GM23338 (cell line): Measurements from ENCODE around the gene KRT71. TPM values are rescaled to one million over a fixed set of nuclear protein-coding genes. Genes with fewer than 3 reads are reported as not detected.

Source experiments
- ATAC-seq: fragments of 200-7000 bp; cut with Tn5 transposase; 3 replicates; pipeline ENCODE4 v1.9.1; 2020
- DNase-seq: peaks from one replicate; pipeline ENCODE4 v3.0.0-alpha.2; 2015; ENCODE audit warnings: low spot score
- H2AFZ ChIP-seq: fragments of 200-600 bp; sonication (generic); 2 replicates; pipeline ENCODE4 v1.8.0; 2016; ENCODE audit warnings: antibody characterized with exemption, mild to moderate bottlenecking, moderate library complexity
- H3F3A ChIP-seq: fragments of 200-600 bp; sonication (generic); replicated peaks from 2 replicates; pipeline ENCODE4 v1.8.0; 2017; ENCODE audit warnings: antibody characterized with exemption, mixed run types, low read depth
- H3K27ac ChIP-seq: fragments of 200-600 bp; sonication (generic); 2 replicates; pipeline ENCODE4 v1.6.1; 2016; ENCODE audit warnings: low read depth
- H3K27me3 ChIP-seq: fragments of 200-600 bp; sonication (generic); 2 replicates; pipeline ENCODE4 v1.8.0; 2016; ENCODE audit warnings: mild to moderate bottlenecking, mixed run types, moderate library complexity; ENCODE audit not compliant: insufficient read depth
- H3K36me3 ChIP-seq: fragments of 200-600 bp; sonication (generic); 2 replicates; pipeline ENCODE4 v1.8.0; 2016; ENCODE audit warnings: mild to moderate bottlenecking; ENCODE audit not compliant: insufficient read depth
- H3K4me1 ChIP-seq: fragments of 200-600 bp; sonication (generic); 2 replicates; pipeline ENCODE4 v1.8.0; 2016; ENCODE audit warnings: mild to moderate bottlenecking, moderate library complexity; ENCODE audit not compliant: insufficient read depth
- H3K4me2 ChIP-seq: fragments of 200-600 bp; sonication (generic); 2 replicates; pipeline ENCODE4 v1.7.1; 2017; ENCODE audit warnings: mixed run types
- H3K4me3 ChIP-seq: fragments of 200-600 bp; sonication (generic); 2 replicates; pipeline ENCODE4 v1.6.1; 2016; ENCODE audit warnings: mixed run types
- H3K79me2 ChIP-seq: fragments of 200-600 bp; sonication (generic); replicated peaks from 2 replicates; pipeline ENCODE4 v1.8.0; 2017; ENCODE audit warnings: mild to moderate bottlenecking; ENCODE audit not compliant: insufficient read depth
- H3K9me2 ChIP-seq: fragments of 200-600 bp; sonication (generic); 2 replicates; pipeline ENCODE4 v1.8.0; 2017; ENCODE audit not compliant: insufficient read depth
- H4K20me1 ChIP-seq: fragments of 200-600 bp; sonication (generic); replicated peaks from 2 replicates; pipeline ENCODE4 v1.8.0; 2017; ENCODE audit warnings: mild to moderate bottlenecking; ENCODE audit not compliant: insufficient read depth
- H3K27ac Mint-ChIP-seq: 2 replicates; pipeline ENCODE4 v1.8.0; 2020; ENCODE audit warnings: inconsistent platforms, mild to moderate bottlenecking, moderate library complexity, mixed read lengths
- H3K27me3 Mint-ChIP-seq: 3 replicates; pipeline ENCODE4 v1.8.0; 2022; ENCODE audit warnings: low read depth, mild to moderate bottlenecking, moderate library complexity, mixed read lengths, inconsistent platforms; ENCODE audit not compliant: insufficient read depth, poor library complexity
- H3K36me3 Mint-ChIP-seq: 3 replicates; pipeline ENCODE4 v1.8.0; 2021; ENCODE audit warnings: low read depth, mild to moderate bottlenecking, inconsistent platforms, moderate library complexity, mixed read lengths
- H3K4me1 Mint-ChIP-seq: 3 replicates; pipeline ENCODE4 v1.8.0; 2020; ENCODE audit warnings: mild to moderate bottlenecking, inconsistent platforms, mixed read lengths
- H3K4me3 Mint-ChIP-seq: 3 replicates; pipeline ENCODE4 v1.8.0; 2021; ENCODE audit warnings: moderate library complexity, mild to moderate bottlenecking, inconsistent platforms, mixed read lengths
- H3K9me3 Mint-ChIP-seq: 3 replicates; pipeline ENCODE4 v1.8.0; 2020; ENCODE audit warnings: moderate library complexity, mild to moderate bottlenecking, inconsistent platforms, mixed read lengths
- ETS1 ChIP-seq: IDR thresholded peaks from 2 replicates; pipeline ENCODE4 v1.6.1; 2016; ENCODE audit warnings: antibody characterized with exemption
- EZH2 ChIP-seq: fragments of 200-600 bp; sonication (generic); IDR thresholded peaks from one replicate; pipeline ENCODE4 v1.8.0; 2017; ENCODE audit warnings: antibody characterized with exemption, mild to moderate bottlenecking, low read depth; ENCODE audit not compliant: unreplicated experiment
- EZH2phosphoT487 ChIP-seq: fragments of 200-600 bp; sonication (generic); IDR thresholded peaks from one replicate; pipeline ENCODE4 v1.8.1; 2018; ENCODE audit warnings: antibody characterized with exemption; ENCODE audit not compliant: unreplicated experiment
- JUNB ChIP-seq: IDR thresholded peaks from one replicate; pipeline ENCODE4 v1.6.1; 2016; ENCODE audit warnings: antibody characterized with exemption; ENCODE audit not compliant: unreplicated experiment
- POLR2AphosphoS5 ChIP-seq: IDR thresholded peaks from 2 replicates; pipeline ENCODE4 v1.6.1; 2016; ENCODE audit warnings: antibody characterized with exemption, low read depth
- STAT1 ChIP-seq: IDR thresholded peaks from one replicate; pipeline ENCODE4 v1.6.1; 2016; ENCODE audit warnings: antibody characterized with exemption; ENCODE audit not compliant: unreplicated experiment
- ZNF331 ChIP-seq: fragments of 250-450 bp; sonication (Bioruptor Pico); IDR thresholded peaks from 2 replicates; pipeline ENCODE4 v1.5.0; 2020; ENCODE audit warnings: low read depth, mild to moderate bottlenecking, moderate library complexity
- ZNF462 ChIP-seq: fragments of 250-450 bp; sonication (Bioruptor Pico); IDR thresholded peaks from 2 replicates; pipeline ENCODE4 v1.5.0; 2020; ENCODE audit warnings: mild to moderate bottlenecking, moderate library complexity
- polyA plus RNA-seq: library from polyadenylated mRNA; unstranded; fragments of >200 nt; fragmentation: Nextera tagmentation; extraction: Ambion mirVana; gene quantifications from 2 replicates; pipeline ENCODE4 v1.2.1, GENCODE V29; 2016
- total RNA-seq: library from RNA; depleted of rRNA; stranded (reverse); fragments of >200 nt; shearing (Covaris generic); gene quantifications from 2 replicates; pipeline ENCODE4 v1.2.3, GENCODE V29; 2014
- TF ChIP-seq, protein P1 (sequence below), 2 experiments: fragments of 200-600 bp in 1 of 2; sonication (generic) in 1 of 2; conservative IDR thresholded peaks; 2 replicates each; pipeline versions ENCODE4 v1.5.1 to v1.6.1; 2016 to 2017; ENCODE audit warnings: antibody characterized with exemption in 2 of 2, low read depth in 2 of 2, mild to moderate bottlenecking in 2 of 2, moderate library complexity in 1 of 2
- TF ChIP-seq, protein P2 (sequence below): IDR thresholded peaks from one replicate; pipeline ENCODE4 v1.6.1; 2018; ENCODE audit warnings: antibody characterized with exemption; ENCODE audit not compliant: unreplicated experiment

Gene KRT71
- total and polyA plus RNA-seq, 2 experiments from 2014 or later, result not detected

DNA sequence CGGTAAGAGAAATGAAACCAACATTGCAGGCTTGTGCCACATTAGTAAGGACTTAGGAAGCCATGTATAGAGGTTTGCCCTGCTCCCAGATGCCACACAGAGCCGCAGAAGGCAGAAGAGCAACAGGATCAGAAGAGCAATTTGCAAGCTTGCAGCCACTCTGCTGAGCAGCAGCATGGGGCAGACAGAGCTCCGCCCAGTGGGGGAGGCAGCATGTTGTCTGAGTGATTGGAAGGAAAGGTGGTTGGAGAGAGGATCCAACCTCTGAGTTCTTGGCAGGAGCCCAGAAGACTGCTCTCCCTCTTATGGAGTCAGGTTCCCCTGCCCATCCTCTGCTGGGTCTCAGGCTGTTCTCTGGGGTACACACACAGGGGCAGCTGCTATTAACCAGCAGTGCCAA lies 57.6 kb downstream of the KRT71 start (continued):
- TF ChIP-seq, protein P1, sequence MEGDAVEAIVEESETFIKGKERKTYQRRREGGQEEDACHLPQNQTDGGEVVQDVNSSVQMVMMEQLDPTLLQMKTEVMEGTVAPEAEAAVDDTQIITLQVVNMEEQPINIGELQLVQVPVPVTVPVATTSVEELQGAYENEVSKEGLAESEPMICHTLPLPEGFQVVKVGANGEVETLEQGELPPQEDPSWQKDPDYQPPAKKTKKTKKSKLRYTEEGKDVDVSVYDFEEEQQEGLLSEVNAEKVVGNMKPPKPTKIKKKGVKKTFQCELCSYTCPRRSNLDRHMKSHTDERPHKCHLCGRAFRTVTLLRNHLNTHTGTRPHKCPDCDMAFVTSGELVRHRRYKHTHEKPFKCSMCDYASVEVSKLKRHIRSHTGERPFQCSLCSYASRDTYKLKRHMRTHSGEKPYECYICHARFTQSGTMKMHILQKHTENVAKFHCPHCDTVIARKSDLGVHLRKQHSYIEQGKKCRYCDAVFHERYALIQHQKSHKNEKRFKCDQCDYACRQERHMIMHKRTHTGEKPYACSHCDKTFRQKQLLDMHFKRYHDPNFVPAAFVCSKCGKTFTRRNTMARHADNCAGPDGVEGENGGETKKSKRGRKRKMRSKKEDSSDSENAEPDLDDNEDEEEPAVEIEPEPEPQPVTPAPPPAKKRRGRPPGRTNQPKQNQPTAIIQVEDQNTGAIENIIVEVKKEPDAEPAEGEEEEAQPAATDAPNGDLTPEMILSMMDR (conservative IDR thresholded peaks at IDR 0.05; ENCODE audit: low read depth in 2 of 2), result peak in 1 of 2 experiments; percentile 23; a peak in 1 of 4 replicates

GRCh38 chr12:52494518-52494917 lies 58.4 kb downstream of the KRT71 start:
- Histone ChIP-seq H2AFZ (peak overlapping the region; percentile 83; the same call in 1 of the 2 replicates), H3F3A (no peaks in the 10 kb centered on the region), H3K4me1 (peaks cover 19% of the 10 kb centered on the region), H3K79me2 (no peaks in the 10 kb centered on the region), H4K20me1 (no peaks in the 10 kb centered on the region), H3K4me3 (no peak overlapping the region), H3K9me2 (no peaks in the 10 kb centered on the region), H3K36me3 (no peaks in the 10 kb centered on the region), H3K27me3 (no peaks in the 10 kb centered on the region), H3K27ac (no peak overlapping the region), H3K4me2 (no peak overlapping the region)
- Mint-ChIP-seq H3K4me1 (peaks cover 26% of the 10 kb centered on the region), H3K36me3 (peaks cover 3% of the 10 kb centered on the region; the same call in 1 of the 3 replicates), H3K27ac (no peak overlapping the region), H3K9me3 (peaks cover 11% of the 10 kb centered on the region; the same call in 2 of the 3 replicates), H3K27me3 (peaks cover 14% of the 10 kb centered on the region), H3K4me3 (no peak overlapping the region)
- DNase-seq (peak; percentile 16), ATAC-seq (no peak)
- no peak for TF ChIP-seq ZNF462 (CRISPR knock-in tag)
- no peak for TF ChIP-seq POLR2AphosphoS5
- TF ChIP-seq EZH2, result no peak
- TF ChIP-seq, protein P1 (conservative IDR thresholded peaks at IDR 0.05; ENCODE audit: low read depth in 2 of 2), result no peak
- TF ChIP-seq STAT1, result no peak
- TF ChIP-seq, protein P2, sequence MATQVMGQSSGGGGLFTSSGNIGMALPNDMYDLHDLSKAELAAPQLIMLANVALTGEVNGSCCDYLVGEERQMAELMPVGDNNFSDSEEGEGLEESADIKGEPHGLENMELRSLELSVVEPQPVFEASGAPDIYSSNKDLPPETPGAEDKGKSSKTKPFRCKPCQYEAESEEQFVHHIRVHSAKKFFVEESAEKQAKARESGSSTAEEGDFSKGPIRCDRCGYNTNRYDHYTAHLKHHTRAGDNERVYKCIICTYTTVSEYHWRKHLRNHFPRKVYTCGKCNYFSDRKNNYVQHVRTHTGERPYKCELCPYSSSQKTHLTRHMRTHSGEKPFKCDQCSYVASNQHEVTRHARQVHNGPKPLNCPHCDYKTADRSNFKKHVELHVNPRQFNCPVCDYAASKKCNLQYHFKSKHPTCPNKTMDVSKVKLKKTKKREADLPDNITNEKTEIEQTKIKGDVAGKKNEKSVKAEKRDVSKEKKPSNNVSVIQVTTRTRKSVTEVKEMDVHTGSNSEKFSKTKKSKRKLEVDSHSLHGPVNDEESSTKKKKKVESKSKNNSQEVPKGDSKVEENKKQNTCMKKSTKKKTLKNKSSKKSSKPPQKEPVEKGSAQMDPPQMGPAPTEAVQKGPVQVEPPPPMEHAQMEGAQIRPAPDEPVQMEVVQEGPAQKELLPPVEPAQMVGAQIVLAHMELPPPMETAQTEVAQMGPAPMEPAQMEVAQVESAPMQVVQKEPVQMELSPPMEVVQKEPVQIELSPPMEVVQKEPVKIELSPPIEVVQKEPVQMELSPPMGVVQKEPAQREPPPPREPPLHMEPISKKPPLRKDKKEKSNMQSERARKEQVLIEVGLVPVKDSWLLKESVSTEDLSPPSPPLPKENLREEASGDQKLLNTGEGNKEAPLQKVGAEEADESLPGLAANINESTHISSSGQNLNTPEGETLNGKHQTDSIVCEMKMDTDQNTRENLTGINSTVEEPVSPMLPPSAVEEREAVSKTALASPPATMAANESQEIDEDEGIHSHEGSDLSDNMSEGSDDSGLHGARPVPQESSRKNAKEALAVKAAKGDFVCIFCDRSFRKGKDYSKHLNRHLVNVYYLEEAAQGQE, result no peak
- no peak for TF ChIP-seq JUNB
- no peak for TF ChIP-seq ETS1
- TF ChIP-seq EZH2phosphoT487, result no peak
- no peak for TF ChIP-seq ZNF331
